Ovary (tissue), 3 donors: Measurements from ENCODE around the gene MYOM1.

Source experiments
- POLR2A ChIP-seq: fragments of 450-650 bp; IDR thresholded peaks from one replicate; pipeline ENCODE4 v1.6.1; 2017; ENCODE audit warnings: antibody characterized with exemption, mild to moderate bottlenecking, moderate library complexity
- TF ChIP-seq, protein P1 (sequence below), 3 donors: fragments of 450-650 bp in 2 of 3; fragments of 200-600 bp in 1 of 3; IDR thresholded peaks; one replicate each; pipeline versions ENCODE4 v1.5.1 to v1.8.0; 2016 to 2022; ENCODE audit warnings: antibody characterized with exemption in 3 of 3, mild to moderate bottlenecking in 1 of 3
- donor health status: DM: no; HTN: no; CAD: no.

DNA sequence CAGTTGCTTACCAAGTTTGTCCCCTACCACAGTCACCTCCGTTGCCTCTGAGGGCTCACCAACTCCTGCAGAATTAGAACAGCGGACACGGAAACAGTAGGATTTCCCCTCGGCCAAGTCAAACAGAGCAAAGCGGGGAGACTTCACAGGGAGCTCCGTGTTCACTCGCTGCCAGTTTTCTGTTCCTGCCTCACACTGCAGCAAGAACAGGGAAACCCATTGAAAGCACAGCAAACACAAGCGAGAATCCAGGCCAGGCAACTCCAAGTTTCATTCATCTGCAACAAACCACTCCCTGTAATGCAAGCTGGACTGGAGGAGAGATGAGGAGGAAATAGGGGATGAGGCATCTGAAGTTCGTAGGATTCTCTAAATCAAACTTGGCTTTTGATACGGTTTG lies 84.2 kb downstream of the MYOM1 start:
- TF ChIP-seq, protein P1, sequence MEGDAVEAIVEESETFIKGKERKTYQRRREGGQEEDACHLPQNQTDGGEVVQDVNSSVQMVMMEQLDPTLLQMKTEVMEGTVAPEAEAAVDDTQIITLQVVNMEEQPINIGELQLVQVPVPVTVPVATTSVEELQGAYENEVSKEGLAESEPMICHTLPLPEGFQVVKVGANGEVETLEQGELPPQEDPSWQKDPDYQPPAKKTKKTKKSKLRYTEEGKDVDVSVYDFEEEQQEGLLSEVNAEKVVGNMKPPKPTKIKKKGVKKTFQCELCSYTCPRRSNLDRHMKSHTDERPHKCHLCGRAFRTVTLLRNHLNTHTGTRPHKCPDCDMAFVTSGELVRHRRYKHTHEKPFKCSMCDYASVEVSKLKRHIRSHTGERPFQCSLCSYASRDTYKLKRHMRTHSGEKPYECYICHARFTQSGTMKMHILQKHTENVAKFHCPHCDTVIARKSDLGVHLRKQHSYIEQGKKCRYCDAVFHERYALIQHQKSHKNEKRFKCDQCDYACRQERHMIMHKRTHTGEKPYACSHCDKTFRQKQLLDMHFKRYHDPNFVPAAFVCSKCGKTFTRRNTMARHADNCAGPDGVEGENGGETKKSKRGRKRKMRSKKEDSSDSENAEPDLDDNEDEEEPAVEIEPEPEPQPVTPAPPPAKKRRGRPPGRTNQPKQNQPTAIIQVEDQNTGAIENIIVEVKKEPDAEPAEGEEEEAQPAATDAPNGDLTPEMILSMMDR (IDR thresholded peaks at IDR 0.05) = no peak
- no peak for TF ChIP-seq POLR2A
